H1 (cell line): ENCODE measurements around the gene JUN. TPM values are rescaled to one million over a fixed set of nuclear protein-coding genes. Genes with fewer than 3 reads are reported as not detected.

Source experiments
- CTCF ChIA-PET: fragments of 300-600 bp; sonication (Branson Sonifier 250); formaldehyde crosslinking; loops from one replicate; lab custom pipeline; 2021; ENCODE audit not compliant: partially characterized antibody; lab: Charles Lee
- POLR2A ChIA-PET: fragments of 300-600 bp; sonication (Branson Sonifier 250); formaldehyde crosslinking; loops from one replicate; lab custom pipeline; 2021; ENCODE audit warnings: inconsistent platforms; ENCODE audit not compliant: partially characterized antibody; lab: Charles Lee
- DNase-seq, 2 experiments: peaks; one replicate each; pipeline versions ENCODE4 v3.0.0 to v3.0.0-alpha.2; 2010 to 2022; ENCODE audit warnings: low spot score in 2 of 2, low read depth in 1 of 2, mixed read lengths in 1 of 2
- FAIRE-seq: peaks from 2 replicates; lab custom pipeline; 2011; peaks lifted over from hg19 to GRCh38; lab: Jason Lieb, UNC
- H2AFZ ChIP-seq: 2 replicates; pipeline ENCODE4 v1.8.1; 2012; ENCODE audit warnings: low read length, inconsistent platforms
- H2AK5ac ChIP-seq: 2 replicates; pipeline ENCODE4 v1.6.1; 2013; ENCODE audit warnings: low read depth, low read length
- H2BK120ac ChIP-seq: replicated peaks from 2 replicates; pipeline ENCODE3; 2013; ENCODE audit warnings: low read depth, low read length, inconsistent platforms
- H2BK12ac ChIP-seq: 2 replicates; pipeline ENCODE4 v1.6.1; 2013; ENCODE audit warnings: low read depth, low read length
- H2BK15ac ChIP-seq: 2 replicates; pipeline ENCODE4 v1.6.1; 2013; ENCODE audit warnings: low read length
- H2BK20ac ChIP-seq: 2 replicates; pipeline ENCODE4 v1.6.1; 2013; ENCODE audit warnings: low read length
- H2BK5ac ChIP-seq: 2 replicates; pipeline ENCODE4 v1.6.1; 2013; ENCODE audit warnings: low read depth, low read length
- H3K14ac ChIP-seq: 2 replicates; pipeline ENCODE4 v1.6.1; 2013; ENCODE audit warnings: inconsistent platforms; ENCODE audit not compliant: insufficient read length
- H3K18ac ChIP-seq: 2 replicates; pipeline ENCODE4 v1.6.1; 2013; ENCODE audit warnings: low read length; ENCODE audit errors: extremely low read depth
- H3K23ac ChIP-seq: 2 replicates; pipeline ENCODE4 v1.6.1; 2013; ENCODE audit warnings: inconsistent platforms; ENCODE audit not compliant: insufficient read length
- H3K23me2 ChIP-seq: 2 replicates; pipeline ENCODE4 v1.6.1; 2013; ENCODE audit warnings: low read depth, low read length
- H3K27ac ChIP-seq: 2 replicates; pipeline ENCODE4 v1.6.1; 2011; ENCODE audit warnings: low read depth, low read length, inconsistent platforms
- H3K27me3 ChIP-seq, 4 experiments: replicated peaks in 1 of 4; 1 replicate in 1 of 4; 2 replicates in 3 of 4; pipeline versions ENCODE4 v1.6.1 to v1.8.1; 2011 to 2013; ENCODE audit warnings: low read length in 3 of 4, mild to moderate bottlenecking in 3 of 4, inconsistent platforms in 2 of 4, mixed read lengths in 2 of 4, moderate library complexity in 1 of 4; ENCODE audit not compliant: control insufficient read depth in 3 of 4, insufficient read depth in 3 of 4; ENCODE audit errors: extremely low read depth in 1 of 4
- H3K36me3 ChIP-seq, 4 experiments: 2 replicates each; pipeline versions ENCODE4 v1.6.1 to v1.8.1; 2011 to 2013; ENCODE audit warnings: mild to moderate bottlenecking in 4 of 4, low read length in 3 of 4, moderate library complexity in 2 of 4, control low read depth in 1 of 4, inconsistent platforms in 1 of 4; ENCODE audit not compliant: insufficient read depth in 4 of 4, control insufficient read depth in 2 of 4
- H3K4ac ChIP-seq: replicated peaks from 2 replicates; pipeline ENCODE3; 2013; ENCODE audit warnings: low read length, low read depth, mixed read lengths, inconsistent platforms; ENCODE audit not compliant: insufficient read length
- H3K4me1 ChIP-seq, 4 experiments: replicated peaks in 1 of 4; 1 replicate in 1 of 4; 2 replicates in 3 of 4; pipeline versions ENCODE4 v1.6.1 to v1.8.1; 2011 to 2013; ENCODE audit warnings: low read length in 3 of 4, inconsistent platforms in 2 of 4, mixed read lengths in 1 of 4; ENCODE audit not compliant: insufficient read depth in 4 of 4, control insufficient read depth in 3 of 4
- H3K4me2 ChIP-seq, 2 experiments: 2 replicates each; pipeline versions ENCODE4 v1.6.1 to v1.8.1; 2011 to 2013; ENCODE audit warnings: low read depth in 2 of 2, low read length in 2 of 2, control low read depth in 1 of 2, inconsistent platforms in 1 of 2, mild to moderate bottlenecking in 1 of 2; ENCODE audit not compliant: insufficient read depth in 1 of 2
- H3K4me3 ChIP-seq, 4 experiments: fragments of 200-600, 300-600 bp in 1 of 4; sonication (generic), shearing (Covaris generic), sonication (Bioruptor Twin) in 1 of 4; 2 replicates each; pipeline versions ENCODE4 v1.5.1 to v1.8.1; 2011 to 2016; ENCODE audit warnings: low read length in 4 of 4, low read depth in 3 of 4, control low read depth in 2 of 4, inconsistent platforms in 2 of 4, mild to moderate bottlenecking in 2 of 4, mixed read lengths in 1 of 4, moderate library complexity in 1 of 4; ENCODE audit not compliant: insufficient read depth in 2 of 4; ENCODE audit errors: extremely low read depth in 1 of 4
- H3K56ac ChIP-seq: replicated peaks from 2 replicates; pipeline ENCODE3; 2013; ENCODE audit warnings: low read depth, mild to moderate bottlenecking, mixed read lengths, low read length, inconsistent platforms; ENCODE audit not compliant: insufficient read length
- H3K79me1 ChIP-seq: 2 replicates; pipeline ENCODE4 v1.6.1; 2013; ENCODE audit warnings: low read depth, low read length, control low read depth
- H3K79me2 ChIP-seq, 2 experiments: 2 replicates each; pipeline versions ENCODE4 v1.6.1 to v1.8.1; 2012 to 2013; ENCODE audit warnings: low read length in 2 of 2, mild to moderate bottlenecking in 2 of 2, inconsistent platforms in 1 of 2; ENCODE audit not compliant: insufficient read depth in 2 of 2, control insufficient read depth in 1 of 2
- H3K9ac ChIP-seq, 4 experiments: replicated peaks in 1 of 4; 1 replicate in 1 of 4; 2 replicates in 3 of 4; pipeline versions ENCODE4 v1.6.1 to v1.8.1; 2011 to 2013; ENCODE audit warnings: low read depth in 3 of 4, low read length in 3 of 4, control low read depth in 2 of 4, mild to moderate bottlenecking in 2 of 4, moderate library complexity in 2 of 4, inconsistent platforms in 1 of 4; ENCODE audit errors: extremely low read depth in 1 of 4
- H3K9me3 ChIP-seq, 2 experiments: 2 replicates each; pipeline versions ENCODE4 v1.6.1 to v1.8.1; 2012 to 2013; ENCODE audit warnings: mild to moderate bottlenecking in 2 of 2, moderate library complexity in 2 of 2, control low read depth in 1 of 2, inconsistent platforms in 1 of 2, low read depth in 1 of 2, low read length in 1 of 2, mixed read lengths in 1 of 2; ENCODE audit not compliant: insufficient read depth in 2 of 2
- H4K20me1 ChIP-seq, 2 experiments: replicated peaks in 1 of 2; 2 replicates each; pipeline versions ENCODE3 to v1.8.1; 2011 to 2013; ENCODE audit warnings: inconsistent platforms in 2 of 2, low read length in 2 of 2, mild to moderate bottlenecking in 1 of 2; ENCODE audit not compliant: insufficient read depth in 2 of 2, control insufficient read depth in 1 of 2
- H4K5ac ChIP-seq: 2 replicates; pipeline ENCODE4 v1.6.1; 2013; ENCODE audit warnings: low read length, low read depth, mixed read lengths, inconsistent platforms; ENCODE audit not compliant: insufficient read length
- H4K8ac ChIP-seq: 2 replicates; pipeline ENCODE4 v1.8.0; 2013; ENCODE audit warnings: mild to moderate bottlenecking, moderate library complexity, low read length, inconsistent platforms; ENCODE audit not compliant: insufficient read depth; ENCODE audit errors: extremely low read depth
- H4K91ac ChIP-seq: replicated peaks from 2 replicates; pipeline ENCODE3; 2013; ENCODE audit warnings: low read length, mixed read lengths, inconsistent platforms; ENCODE audit not compliant: insufficient read length
- POLR2A ChIP-seq, 2 experiments: IDR thresholded peaks; 1 replicate in 1 of 2; 2 replicates in 1 of 2; pipeline ENCODE4 v1.6.1; 2011; ENCODE audit warnings: low read depth in 2 of 2, low read length in 2 of 2, mild to moderate bottlenecking in 2 of 2; ENCODE audit errors: control extremely low read depth in 1 of 2
- WGBS, 2 experiments: shearing (Covaris generic) in 1 of 2; methylation state at CpG; one replicate each; pipeline versions ENCODE4 v1.1.6 to v1.1.7; 2013 to 2015; ENCODE audit warnings: low lambda C conversion rate in 2 of 2, mixed read lengths in 2 of 2, inconsistent platforms in 1 of 2, low coverage in 1 of 2, missing lambda C conversion rate in 1 of 2; ENCODE audit not compliant: insufficient replicate concordance in 2 of 2, insufficient coverage in 1 of 2, insufficient read length in 1 of 2; ENCODE audit errors: extremely low coverage in 1 of 2, missing lambda C conversion rate in 1 of 2; 5-methylcytosine and 5-hydroxymethylcytosine counted together
- polyA plus RNA-seq, 7 experiments: library from polyadenylated mRNA; depleted of rRNA in 3 of 7; stranded (reverse) in 5 of 7; unstranded in 2 of 7; fragments of >200 nt in 5 of 7; fragments of 200-250 nt in 2 of 7; gene quantifications; 1 replicate in 5 of 7; 2 replicates in 1 of 7; 4 replicates in 1 of 7; pipeline versions ENCODE4 v1.2.1 to v1.2.3, GENCODE V29; 2011 to 2013; ENCODE audit warnings: missing spikeins in 2 of 7, mixed read lengths in 2 of 7
- total RNA-seq: library from RNA; stranded (reverse); fragmentation: NEBNext Ultra II Directional; extraction: Animal tissue kit (Norgen Biotek cat#: 25700); gene quantifications from 2 replicates; pipeline ENCODE4 v1.2.1, GENCODE V29; 2021

Gene JUN
- total and polyA plus RNA-seq, 2 of the 8 experiments (the other 6 are each of a cell fraction or from before 2014, with no cell fraction given) = 4.4 to 10.9 TPM

GRCh38 chr1:58734630-58735029 is 49.2 kb downstream of the JUN start:
- H3K23me2 ChIP-seq = no peaks in the 10 kb centered on the region
- H3K56ac ChIP-seq = no peak overlapping the region
- TF ChIP-seq POLR2A (IDR thresholded peaks at IDR 0.05; ENCODE audit: control extremely low read depth in 1 of 2, low read depth in 2 of 2, low read length in 2 of 2) = no peak
- no peak overlapping the region for H2BK15ac ChIP-seq
- H2BK20ac ChIP-seq = no peak overlapping the region
- H4K5ac ChIP-seq = no peak overlapping the region
- H3K4me2 ChIP-seq = no peak overlapping the region
- H3K4me1 ChIP-seq = no peaks in the 10 kb centered on the region
- ChIA-PET POLR2A (no interaction called here), CTCF (interaction anchor here (1.5 kb wide), 1 partner anchor 8 kb away, joined by 5 read pairs; no protein-coding TSS in a partner anchor)
- WGBS, 2 experiments = 92% methylated on average over 2 of the region's 2 CpGs; no CpG with 5 or more reads in 1 of the 2 experiments
- H4K8ac ChIP-seq = no peak overlapping the region
- H4K91ac ChIP-seq = no peak overlapping the region
- H3K9ac ChIP-seq = no peak overlapping the region
- DNase-seq (no peak), FAIRE-seq (no peak)
- no peak overlapping the region for H2AFZ ChIP-seq
- no peak overlapping the region for H3K4ac ChIP-seq
- H3K27me3 ChIP-seq = no peaks in the 10 kb centered on the region
- H2BK120ac ChIP-seq = no peak overlapping the region
- no peaks in the 10 kb centered on the region for H3K79me2 ChIP-seq
- H3K14ac ChIP-seq = no peak overlapping the region
- H3K36me3 ChIP-seq = no peaks in the 10 kb centered on the region
- no peaks in the 10 kb centered on the region for H4K20me1 ChIP-seq
- no peak overlapping the region for H3K23ac ChIP-seq
- no peak overlapping the region for H2AK5ac ChIP-seq
- H3K27ac ChIP-seq = no peak overlapping the region
- no peak overlapping the region for H2BK5ac ChIP-seq
- no peaks in the 10 kb centered on the region for H3K9me3 ChIP-seq
- no peaks in the 10 kb centered on the region for H3K79me1 ChIP-seq
- no peak overlapping the region for H3K4me3 ChIP-seq
- no peak overlapping the region for H2BK12ac ChIP-seq
- H3K18ac ChIP-seq = no peak overlapping the region
